NCI-H82 treated with DMSO at 0.1 percent for 48 hours (cell line): ENCODE results near the gene PRR30.
"Not testable (repeated sequence)": the region's sequence is repeated elsewhere in the genome, so short reads cannot be mapped to it uniquely, and the experiment has no call there.

Source experiments
- DNase-seq: peaks from one replicate; lab custom pipeline; 2025; ENCODE audit not compliant: unreplicated experiment; lab: John Stamatoyannopoulos, UW

The PRR30 gene

GRCh38 chr2:27139310-27139709, at the start of gene PRR30:
PRR30 (minus strand) TSS chr2:27139410; CDS start chr2:27138329, 1,081 bp downstream.
- DNase-seq, result no peak

- no peak for DNase-seq
Observed at GRCh38 chr2:27186613-27187345, 47.6 kb upstream of the PRR30 start.

GRCh38 chr2:27185331-27186026, 46.3 kb upstream of the PRR30 start:
- no peak for DNase-seq

- no peak for DNase-seq
Observed at GRCh38 chr2:27184115-27184514, 44.9 kb upstream of the PRR30 start.

- DNase-seq, result no peak
Observed at GRCh38 chr2:27182346-27182745, 43.1 kb upstream of the PRR30 start.

- DNase-seq, result no peak
Observed at GRCh38 chr2:27179344-27180000, 40.3 kb upstream of the PRR30 start.

GRCh38 chr2:27178469-27178868, 39.3 kb upstream of the PRR30 start:
- no peak for DNase-seq

- DNase-seq, result no peak
Observed at GRCh38 chr2:27177441-27178351, 38.5 kb upstream of the PRR30 start.

GRCh38 chr2:27175781-27176180, 36.6 kb upstream of the PRR30 start:
- not testable (repeated sequence) for DNase-seq

- DNase-seq, result no peak
Observed at GRCh38 chr2:27175330-27175729, 36.1 kb upstream of the PRR30 start.

- no peak for DNase-seq
Observed at GRCh38 chr2:27174638-27175037, 35.4 kb upstream of the PRR30 start.

- no peak for DNase-seq
Observed at GRCh38 chr2:27171351-27171848, 32.2 kb upstream of the PRR30 start.

- DNase-seq, result no peak
Observed at GRCh38 chr2:27170581-27171337, 31.5 kb upstream of the PRR30 start.

- DNase-seq, result no peak
Observed at GRCh38 chr2:27164960-27165763, 26.0 kb upstream of the PRR30 start.

- no peak for DNase-seq
Observed at GRCh38 chr2:27162151-27163121, 23.2 kb upstream of the PRR30 start.

- no peak for DNase-seq
Observed at GRCh38 chr2:27160191-27160590, 21.0 kb upstream of the PRR30 start.

GRCh38 chr2:27159271-27159670, 20.1 kb upstream of the PRR30 start:
- no peak for DNase-seq

GRCh38 chr2:27158468-27158867, 19.3 kb upstream of the PRR30 start:
- no peak for DNase-seq
